GM12878 (cell line): ENCODE results near the gene DCDC2C. TPM values are rescaled to one million over a fixed set of nuclear protein-coding genes. Genes with fewer than 3 reads are reported as not detected.

Experiments
- ATAC-seq: fragments of 200-7000 bp; cut with Tn5 transposase; 3 replicates; pipeline ENCODE4 v1.9.1; 2020; ENCODE audit warnings: mild to moderate bottlenecking, moderate library complexity
- BruUV-seq: library from RNA; stranded (reverse); fragments of 400-500 nt; replicated peaks from 2 replicates; lab custom pipeline; 2021; lab: Mats Ljungman, UMichigan
- CTCF ChIA-PET: fragments of 300-600 bp; sonication (Branson Sonifier 250); formaldehyde crosslinking; extraction: SDS; loops from one replicate; lab custom pipeline; 2021; ENCODE audit warnings: inconsistent platforms; lab: Yijun Ruan, JAX
- POLR2A ChIA-PET: fragments of 350-600 bp; formaldehyde crosslinking; extraction: SDS; loops from one replicate; lab custom pipeline; 2021; ENCODE audit warnings: inconsistent platforms; lab: Charles Lee
- RAD21 ChIA-PET: fragments of 300-600 bp; sonication (Branson Sonifier 250); formaldehyde crosslinking; loops from one replicate; lab custom pipeline; 2023; ENCODE audit warnings: antibody characterized with exemption; ENCODE audit not compliant: unreplicated experiment; lab: Charles Lee
- SMC1A ChIA-PET: fragments of 300-600 bp; sonication (Branson Sonifier 250); formaldehyde crosslinking; loops from one replicate; lab custom pipeline; 2023; ENCODE audit not compliant: unreplicated experiment, uncharacterized antibody; lab: Charles Lee
- DNase-seq: peaks from one replicate; pipeline ENCODE4 v3.0.0-alpha.2; 2011; ENCODE audit warnings: low read depth, low spot score
- FAIRE-seq: peaks from 3 replicates; lab custom pipeline; 2011; peaks lifted over from hg19 to GRCh38; lab: Jason Lieb, UNC
- H2AFZ ChIP-seq: 2 replicates; pipeline ENCODE4 v1.6.0; 2011; ENCODE audit warnings: low read depth, low read length, control low read depth; ENCODE audit not compliant: control insufficient read depth
- H3K27ac ChIP-seq: 2 replicates; pipeline ENCODE4 v1.5.1; 2011; ENCODE audit warnings: control low read depth; ENCODE audit not compliant: control insufficient read depth, insufficient read depth
- H3K27me3 ChIP-seq, 2 experiments: replicated peaks in 1 of 2; 2 replicates each; pipeline versions ENCODE4 v1.6.0 to v1.6.1; 2011; ENCODE audit warnings: low read length in 1 of 2; ENCODE audit not compliant: control insufficient read depth in 2 of 2, insufficient read depth in 2 of 2
- H3K36me3 ChIP-seq, 2 experiments: 2 replicates each; pipeline ENCODE4 v1.5.1; 2011; ENCODE audit warnings: low read length in 1 of 2; ENCODE audit not compliant: control insufficient read depth in 2 of 2, insufficient read depth in 2 of 2
- H3K4me1 ChIP-seq: 2 replicates; pipeline ENCODE4 v1.6.1; 2011; ENCODE audit warnings: mild to moderate bottlenecking, low read length, moderate library complexity, mixed read lengths; ENCODE audit not compliant: control insufficient read depth, insufficient read depth
- H3K4me2 ChIP-seq: 2 replicates; pipeline ENCODE4 v1.6.0; 2011; ENCODE audit warnings: control low read depth; ENCODE audit not compliant: control insufficient read depth, insufficient read depth
- H3K4me3 ChIP-seq: fragments of 200-600 bp; sonication (generic); 2 replicates; pipeline ENCODE4 v1.5.1; 2016
- H3K79me2 ChIP-seq: 2 replicates; pipeline ENCODE4 v1.6.0; 2011; ENCODE audit warnings: low read length; ENCODE audit not compliant: control insufficient read depth, insufficient read depth
- H3K9ac ChIP-seq: 2 replicates; pipeline ENCODE4 v1.8.0; 2011; ENCODE audit warnings: low read length, control low read depth, mixed read lengths; ENCODE audit not compliant: control insufficient read depth, insufficient read depth
- H3K9me3 ChIP-seq: replicated peaks from 3 replicates; pipeline ENCODE4 v1.5.1; 2011; ENCODE audit warnings: mild to moderate bottlenecking, low read length; ENCODE audit not compliant: control insufficient read depth, insufficient read depth
- H4K20me1 ChIP-seq: 2 replicates; pipeline ENCODE4 v1.6.0; 2011; ENCODE audit not compliant: control insufficient read depth, insufficient read depth
- CHD1 ChIP-seq: IDR thresholded peaks from 2 replicates; pipeline ENCODE4 v1.6.1; 2012; ENCODE audit warnings: low read depth, low read length, improper control_type of control experiment
- EP300 ChIP-seq, 2 experiments: fragments of 150-350 bp in 1 of 2; IDR thresholded peaks; 2 replicates each; pipeline ENCODE4 v1.6.1; 2011 to 2012; ENCODE audit warnings: low read depth in 2 of 2, low read length in 2 of 2, borderline replicate concordance in 1 of 2, improper control_type of control experiment in 1 of 2, inconsistent platforms in 1 of 2; ENCODE audit not compliant: control insufficient read depth in 1 of 2
- GABPA ChIP-seq: IDR thresholded peaks from 2 replicates; pipeline ENCODE4 v1.6.1; 2014; ENCODE audit warnings: antibody characterized with exemption, low read depth, mild to moderate bottlenecking, inconsistent platforms
- HDGF ChIP-seq: fragments of 450-650 bp; IDR thresholded peaks from 2 replicates; pipeline ENCODE4 v1.6.1; 2016; ENCODE audit warnings: antibody characterized with exemption
- KLF5 ChIP-seq: fragments of 450-650 bp; IDR thresholded peaks from 2 replicates; pipeline ENCODE4 v1.6.1; 2014; ENCODE audit warnings: mild to moderate bottlenecking; ENCODE audit not compliant: partially characterized antibody
- MEF2B ChIP-seq: fragments of 450-650 bp; IDR thresholded peaks from 2 replicates; pipeline ENCODE4 v1.6.1; 2018; ENCODE audit warnings: mild to moderate bottlenecking, moderate library complexity; ENCODE audit not compliant: partially characterized antibody, poor library complexity, severe bottlenecking
- NFXL1 ChIP-seq: fragments of 450-650 bp; IDR thresholded peaks from 2 replicates; pipeline ENCODE4 v1.6.1; 2017; ENCODE audit warnings: antibody characterized with exemption, mild to moderate bottlenecking, borderline replicate concordance
- NR2F1 ChIP-seq: fragments of 450-650 bp; conservative IDR thresholded peaks from 2 replicates; pipeline ENCODE4 v1.6.1; 2017; ENCODE audit warnings: mild to moderate bottlenecking
- POU2F2 ChIP-seq: IDR thresholded peaks from 3 replicates; pipeline ENCODE4 v1.6.1; 2011; ENCODE audit warnings: low read depth, mild to moderate bottlenecking, low read length, borderline replicate concordance
- SIX5 ChIP-seq: IDR thresholded peaks from 2 replicates; pipeline ENCODE4 v1.6.1; 2011; ENCODE audit warnings: mild to moderate bottlenecking, low read depth, low read length, moderate library complexity; ENCODE audit not compliant: severe bottlenecking
- SREBF2 ChIP-seq: IDR thresholded peaks from 2 replicates; pipeline ENCODE4 v1.6.1; 2012; ENCODE audit warnings: mild to moderate bottlenecking, low read length
- TAF1 ChIP-seq: IDR thresholded peaks from 2 replicates; pipeline ENCODE4 v1.6.1; 2011; ENCODE audit warnings: mild to moderate bottlenecking, low read depth, low read length, borderline replicate concordance
- TBL1XR1 ChIP-seq: IDR thresholded peaks from 2 replicates; pipeline ENCODE4 v1.6.1; 2012; ENCODE audit warnings: low read depth, low read length, improper control_type of control experiment
- ZNF274 ChIP-seq: IDR thresholded peaks from one replicate; pipeline ENCODE4 v1.8.0; 2011; ENCODE audit not compliant: insufficient read length, insufficient read depth
- WGBS: methylation state at CpG from one replicate; pipeline ENCODE4 v1.1.6; 2016; ENCODE audit warnings: low lambda C conversion rate; ENCODE audit not compliant: insufficient replicate concordance, insufficient coverage; ENCODE audit errors: missing lambda C conversion rate; 5-methylcytosine and 5-hydroxymethylcytosine counted together
- in situ Hi-C: fragments of 300-500 bp; cut with MboI; formaldehyde crosslinking; loops from 9 replicates; pipeline ENCODE4 v1.14.3; 2018; ENCODE audit warnings: mixed read lengths
- intact Hi-C: fragments of 100-400 bp; cut with micrococcal nuclease; formaldehyde crosslinking; loops from one replicate; pipeline ENCODE4 v1.14.2; 2022; ENCODE audit not compliant: unreplicated experiment
- polyA plus RNA-seq, 11 experiments: library from polyadenylated mRNA; depleted of rRNA in 4 of 11; unstranded in 6 of 11; stranded (reverse) in 5 of 11; fragments of >200 nt; fragmentation: Nextera tagmentation in 4 of 11; fragmentation: Illumina TruSeq in 1 of 11; extraction: Ambion mirVana in 4 of 11; extraction: Trizol in 1 of 11; gene quantifications; 1 replicate in 1 of 11; 2 replicates in 10 of 11; pipeline versions ENCODE4 v1.2.1 to v1.2.3, GENCODE V29; 2011 to 2016; ENCODE audit warnings: inconsistent platforms in 2 of 11, missing spikeins in 2 of 11, low read depth in 1 of 11
- total RNA-seq, 4 experiments: library from RNA; depleted of rRNA in 3 of 4; stranded (reverse); fragments of >200 nt in 3 of 4; fragmentation: Illumina TruSeq in 1 of 4; extraction: Trizol in 1 of 4; gene quantifications; 2 replicates each; pipeline versions ENCODE4 v1.2.1 to v1.2.3, GENCODE V29; 2013 to 2021
- TF ChIP-seq, protein P1 (sequence below): fragments of 450-650 bp; IDR thresholded peaks from 2 replicates; pipeline ENCODE4 v1.6.1; 2014; ENCODE audit warnings: mild to moderate bottlenecking
- TF ChIP-seq, protein P2 (sequence below): fragments of 150-350 bp; IDR thresholded peaks from 2 replicates; pipeline ENCODE4 v1.6.1; 2014; ENCODE audit warnings: mild to moderate bottlenecking, low read depth, low read length

DCDC2C gene
- total and polyA plus RNA-seq, 10 of the 15 experiments (the other 5 are each of a cell fraction or from before 2014, with no cell fraction given), result not detected

DNA sequence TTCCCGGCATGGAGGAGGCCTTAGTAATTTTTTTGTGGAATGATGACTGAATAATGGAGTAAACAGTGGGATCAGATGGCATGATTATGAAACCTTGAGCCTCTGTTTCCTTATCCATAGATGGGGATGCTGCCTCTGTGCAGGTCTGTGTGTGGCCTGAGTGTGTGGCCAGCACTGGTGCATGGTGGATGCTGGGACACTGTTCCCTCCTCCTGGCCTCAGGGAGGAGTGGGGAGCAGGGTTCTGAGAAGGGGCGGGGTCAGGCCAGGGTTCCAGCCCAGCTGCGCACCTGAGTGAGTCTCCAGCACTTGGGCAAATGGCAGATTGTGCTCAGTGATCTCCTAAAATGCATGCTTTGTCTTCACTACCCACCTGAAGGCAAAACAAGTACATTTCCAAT lies 66.4 kb downstream of the DCDC2C start:
- 0% methylated on average over 2 of the region's 3 CpGs for WGBS
- BruUV-seq, result no TSS peak
- Histone ChIP-seq H3K9me3 (no peaks in the 10 kb centered on the region; the same call in 2 of the 3 replicates), H3K27ac (no peak overlapping the region), H3K36me3 (no peaks in the 10 kb centered on the region), H3K4me2 (no peak overlapping the region), H4K20me1 (no peaks in the 10 kb centered on the region), H3K79me2 (no peaks in the 10 kb centered on the region), H3K27me3 (peaks cover 0 to 2% of the 10 kb centered on the region in 2 experiments; a peak in 2 of 4 replicates), H3K4me3 (no peak overlapping the region), H2AFZ (no peak overlapping the region), H3K4me1 (no peaks in the 10 kb centered on the region), H3K9ac (no peak overlapping the region)
- DNase-seq, result no peak
- in situ Hi-C loops, result no loop called here
- no peak for ATAC-seq
- SMC1A ChIA-PET, result no interaction called here
- intact Hi-C loops, result no loop called here
- CTCF ChIA-PET, result no interaction called here
- RAD21 ChIA-PET, result no interaction called here
- POLR2A ChIA-PET, result no interaction called here
- TF ChIP-seq MEF2B, result no peak
- no peak for TF ChIP-seq SIX5
- TF ChIP-seq SREBF2, result no peak
- TF ChIP-seq, protein P1, sequence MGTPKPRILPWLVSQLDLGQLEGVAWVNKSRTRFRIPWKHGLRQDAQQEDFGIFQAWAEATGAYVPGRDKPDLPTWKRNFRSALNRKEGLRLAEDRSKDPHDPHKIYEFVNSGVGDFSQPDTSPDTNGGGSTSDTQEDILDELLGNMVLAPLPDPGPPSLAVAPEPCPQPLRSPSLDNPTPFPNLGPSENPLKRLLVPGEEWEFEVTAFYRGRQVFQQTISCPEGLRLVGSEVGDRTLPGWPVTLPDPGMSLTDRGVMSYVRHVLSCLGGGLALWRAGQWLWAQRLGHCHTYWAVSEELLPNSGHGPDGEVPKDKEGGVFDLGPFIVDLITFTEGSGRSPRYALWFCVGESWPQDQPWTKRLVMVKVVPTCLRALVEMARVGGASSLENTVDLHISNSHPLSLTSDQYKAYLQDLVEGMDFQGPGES, result no peak
- TF ChIP-seq, protein P2, sequence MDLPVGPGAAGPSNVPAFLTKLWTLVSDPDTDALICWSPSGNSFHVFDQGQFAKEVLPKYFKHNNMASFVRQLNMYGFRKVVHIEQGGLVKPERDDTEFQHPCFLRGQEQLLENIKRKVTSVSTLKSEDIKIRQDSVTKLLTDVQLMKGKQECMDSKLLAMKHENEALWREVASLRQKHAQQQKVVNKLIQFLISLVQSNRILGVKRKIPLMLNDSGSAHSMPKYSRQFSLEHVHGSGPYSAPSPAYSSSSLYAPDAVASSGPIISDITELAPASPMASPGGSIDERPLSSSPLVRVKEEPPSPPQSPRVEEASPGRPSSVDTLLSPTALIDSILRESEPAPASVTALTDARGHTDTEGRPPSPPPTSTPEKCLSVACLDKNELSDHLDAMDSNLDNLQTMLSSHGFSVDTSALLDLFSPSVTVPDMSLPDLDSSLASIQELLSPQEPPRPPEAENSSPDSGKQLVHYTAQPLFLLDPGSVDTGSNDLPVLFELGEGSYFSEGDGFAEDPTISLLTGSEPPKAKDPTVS, result no peak
- TF ChIP-seq POU2F2, result no peak
- TF ChIP-seq TAF1, result no peak
- TF ChIP-seq TBL1XR1, result no peak
- no peak for TF ChIP-seq GABPA
- TF ChIP-seq ZNF274, result no peak
- TF ChIP-seq KLF5, result no peak
- no peak for TF ChIP-seq CHD1
- no peak for TF ChIP-seq HDGF
- TF ChIP-seq NFXL1, result no peak
- no peak for TF ChIP-seq EP300 (IDR thresholded peaks at IDR 0.05; ENCODE audit: borderline replicate concordance in 1 of 2, control insufficient read depth in 1 of 2, low read depth in 2 of 2, low read length in 2 of 2)
- TF ChIP-seq NR2F1, result no peak
- FAIRE-seq, result no peak
